Upper lobe of left lung (tissue), 4 donors: ENCODE data around the gene MEIKIN.

Experiments used
- CTCF ChIP-seq, 6 experiments: fragments of 450-650 bp in 4 of 6; fragments of 200-600 bp in 2 of 6; sonication (generic) in 2 of 6; IDR thresholded peaks; one replicate each; pipeline ENCODE4 v1.5.1; 2016 to 2019; ENCODE audit warnings: antibody characterized with exemption in 6 of 6
- EP300 ChIP-seq, 4 donors: sonication (generic); formaldehyde crosslinking; IDR thresholded peaks; one replicate each; pipeline ENCODE4 v1.5.1; 2017; ENCODE audit warnings: antibody characterized with exemption in 4 of 4, control low read depth in 2 of 4
- POLR2A ChIP-seq, 4 donors: fragments of 450-650 bp; IDR thresholded peaks; one replicate each; pipeline ENCODE4 v1.5.1; 2016 to 2017; ENCODE audit warnings: antibody characterized with exemption in 4 of 4, mild to moderate bottlenecking in 2 of 4
- POLR2AphosphoS5 ChIP-seq, 2 donors: sonication (generic); formaldehyde crosslinking; IDR thresholded peaks; one replicate each; pipeline ENCODE4 v1.5.1; 2017; ENCODE audit warnings: antibody characterized with exemption in 2 of 2

- TF ChIP-seq CTCF (IDR thresholded peaks at IDR 0.05) (no peak), EP300 (IDR thresholded peaks at IDR 0.05) (no peak), POLR2A (IDR thresholded peaks at IDR 0.05) (no peak), POLR2AphosphoS5 (IDR thresholded peaks at IDR 0.05) (no peak)
These were observed 31.7 kb upstream of the MEIKIN start for GRCh38 chr5:131977212-131977604.
